Mammary epithelial cell (primary cell): ENCODE results near the gene SLC45A2.

ENCODE experiments used
- CTCF ChIP-seq, 2 donors: IDR thresholded peaks in 1 of 2; conservative IDR thresholded peaks in 1 of 2; 2 replicates each; pipeline ENCODE4 v1.5.1; 2011 to 2012; ENCODE audit warnings: inconsistent platforms in 2 of 2, low read length in 2 of 2, mild to moderate bottlenecking in 2 of 2, control low read depth in 1 of 2, low read depth in 1 of 2; ENCODE audit not compliant: insufficient read depth in 1 of 2; ENCODE audit errors: extremely low read depth in 1 of 2
- EZH2 ChIP-seq: IDR thresholded peaks from 2 replicates; pipeline ENCODE4 v1.6.1; 2012; ENCODE audit warnings: low read length, inconsistent platforms, borderline replicate concordance

GRCh38 chr5:34005681-34006080 is 21.2 kb upstream of the SLC45A2 start:
- TF ChIP-seq CTCF (conservative IDR thresholded peaks at IDR 0.05 in 1 of 2, IDR thresholded peaks at IDR 0.05 in 1 of 2; ENCODE audit: extremely low read depth in 1 of 2, insufficient read depth in 1 of 2, low read depth in 1 of 2, low read length in 2 of 2) (no peak), EZH2 (no peak)
